ENCODE data around the gene PRR5.

GRCh38 chr22:44692662-44693007 lies 9.4 kb upstream of the PRR5 start:
- TF ChIP-seq, protein P1, sequence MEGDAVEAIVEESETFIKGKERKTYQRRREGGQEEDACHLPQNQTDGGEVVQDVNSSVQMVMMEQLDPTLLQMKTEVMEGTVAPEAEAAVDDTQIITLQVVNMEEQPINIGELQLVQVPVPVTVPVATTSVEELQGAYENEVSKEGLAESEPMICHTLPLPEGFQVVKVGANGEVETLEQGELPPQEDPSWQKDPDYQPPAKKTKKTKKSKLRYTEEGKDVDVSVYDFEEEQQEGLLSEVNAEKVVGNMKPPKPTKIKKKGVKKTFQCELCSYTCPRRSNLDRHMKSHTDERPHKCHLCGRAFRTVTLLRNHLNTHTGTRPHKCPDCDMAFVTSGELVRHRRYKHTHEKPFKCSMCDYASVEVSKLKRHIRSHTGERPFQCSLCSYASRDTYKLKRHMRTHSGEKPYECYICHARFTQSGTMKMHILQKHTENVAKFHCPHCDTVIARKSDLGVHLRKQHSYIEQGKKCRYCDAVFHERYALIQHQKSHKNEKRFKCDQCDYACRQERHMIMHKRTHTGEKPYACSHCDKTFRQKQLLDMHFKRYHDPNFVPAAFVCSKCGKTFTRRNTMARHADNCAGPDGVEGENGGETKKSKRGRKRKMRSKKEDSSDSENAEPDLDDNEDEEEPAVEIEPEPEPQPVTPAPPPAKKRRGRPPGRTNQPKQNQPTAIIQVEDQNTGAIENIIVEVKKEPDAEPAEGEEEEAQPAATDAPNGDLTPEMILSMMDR (conservative IDR thresholded peaks at IDR 0.05 in 1 of 2, IDR thresholded peaks at IDR 0.05 in 1 of 2; ENCODE audit: low read depth in 1 of 2, low read length in 2 of 2), result no peak
- no peak for TF ChIP-seq EZH2 (IDR thresholded peaks at IDR 0.05; ENCODE audit: low read length, missing control alignments)
